HG03103 (cell line): ENCODE measurements around the gene PCDHGA6.
"Not testable (repeated sequence)": the region's sequence is repeated elsewhere in the genome, so short reads cannot be mapped to it uniquely, and the experiment has no call there.

Experiments used
- ATAC-seq: cut with Tn5 transposase; IDR thresholded peaks from one replicate; pipeline ENCODE4 v1.9.1; 2021; ENCODE audit warnings: low read depth; ENCODE audit not compliant: unreplicated experiment

Gene PCDHGA6

GRCh38 chr5:141359790-141360426 lies 13.8 kb upstream of the PCDHGA6 start, which contains the start of gene PCDHGB2:
PCDHGB2 (plus strand) TSS chr5:141359994; CDS start chr5:141360136, 142 bp downstream.
- ATAC-seq = no peak

GRCh38 chr5:141360685-141361084 lies 13.0 kb upstream of the PCDHGA6 start:
- ATAC-seq = no peak

- ATAC-seq = no peak
Measured at GRCh38 chr5:141362719-141363118, 11.0 kb upstream of the PCDHGA6 start.

GRCh38 chr5:141363952-141364660 lies 9.6 kb upstream of the PCDHGA6 start, which contains the start of gene PCDHGA5:
PCDHGA5 (plus strand) TSS chr5:141364162; CDS start chr5:141364331, 169 bp downstream.
- ATAC-seq = no peak

GRCh38 chr5:141366016-141366896 lies 7.4 kb upstream of the PCDHGA6 start:
- ATAC-seq = no peak

- peak; percentile 90 for ATAC-seq
Measured at GRCh38 chr5:141369994-141370848, 3.5 kb upstream of the PCDHGA6 start, which contains the start of gene PCDHGB3. PCDHGB3 (plus strand) TSS chr5:141370242; CDS start chr5:141370395, 153 bp downstream.

GRCh38 chr5:141371572-141372475 lies 1.9 kb upstream of the PCDHGA6 start:
- no peak for ATAC-seq

GRCh38 chr5:141374627-141375026 lies 936 bp downstream of the PCDHGA6 start:
- ATAC-seq = no peak

- ATAC-seq = not testable (repeated sequence)
Measured at GRCh38 chr5:141375444-141376155, 1.9 kb downstream of the PCDHGA6 start.

GRCh38 chr5:141382469-141383294 lies 9.0 kb downstream of the PCDHGA6 start, which contains the start of gene PCDHGA7:
PCDHGA7 (plus strand) TSS chr5:141382742; CDS start chr5:141382900, 158 bp downstream.
- no peak for ATAC-seq

GRCh38 chr5:141383345-141383744 lies 9.7 kb downstream of the PCDHGA6 start:
- ATAC-seq = no peak

- ATAC-seq = no peak
Measured at GRCh38 chr5:141384471-141385267, 11.0 kb downstream of the PCDHGA6 start.

GRCh38 chr5:141387557-141388311 lies 14.0 kb downstream of the PCDHGA6 start, which contains the start of gene PCDHGB4:
PCDHGB4 (plus strand) TSS chr5:141387698; CDS start chr5:141387885, 187 bp downstream.
- ATAC-seq = peak; percentile 51

- ATAC-seq = no peak
Measured at GRCh38 chr5:141388661-141389060, 15.0 kb downstream of the PCDHGA6 start.

GRCh38 chr5:141389153-141390042 lies 15.7 kb downstream of the PCDHGA6 start:
- no peak for ATAC-seq
